Measurements from ENCODE around the gene UBA1. TPM values are rescaled to one million over a fixed set of nuclear protein-coding genes. Genes with fewer than 3 reads are reported as not detected.

UBA1 gene
- total RNA-seq, 1 experiment from 2014 or later = 477 TPM

GRCh38 chrX:47162927-47163583, 30.6 kb upstream of the UBA1 start:
- no peak for DNase-seq
- no peaks in the 10 kb centered on the region for H3K36me3 ChIP-seq (replicated peaks; ENCODE audit: control insufficient read depth, insufficient read depth, low read length)
- H3K4me3 ChIP-seq (ENCODE audit: insufficient read depth, low read depth, low read length) = no peak overlapping the region
- H3K27me3 ChIP-seq (ENCODE audit: control insufficient read depth, insufficient read depth, low read length) = no peaks in the 10 kb centered on the region

GRCh38 chrX:47164420-47164819, 29.2 kb upstream of the UBA1 start:
- Histone ChIP-seq H3K4me3 (ENCODE audit: insufficient read depth, low read depth, low read length) (no peak overlapping the region), H3K27me3 (ENCODE audit: control insufficient read depth, insufficient read depth, low read length) (no peaks in the 10 kb centered on the region), H3K36me3 (replicated peaks; ENCODE audit: control insufficient read depth, insufficient read depth, low read length) (peaks cover 1% of the 10 kb centered on the region)
- DNase-seq = no peak

- H3K27me3 ChIP-seq (ENCODE audit: control insufficient read depth, insufficient read depth, low read length) = no peaks in the 10 kb centered on the region
- peaks cover 1% of the 10 kb centered on the region for H3K36me3 ChIP-seq (replicated peaks; ENCODE audit: control insufficient read depth, insufficient read depth, low read length)
- DNase-seq = no peak
- H3K4me3 ChIP-seq (ENCODE audit: insufficient read depth, low read depth, low read length) = no peak overlapping the region
These were observed 27.5 kb upstream of the UBA1 start for GRCh38 chrX:47166126-47166525.

GRCh38 chrX:47168495-47169073, 25.0 kb upstream of the UBA1 start:
- Histone ChIP-seq H3K27me3 (ENCODE audit: control insufficient read depth, insufficient read depth, low read length) (no peaks in the 10 kb centered on the region), H3K36me3 (replicated peaks; ENCODE audit: control insufficient read depth, insufficient read depth, low read length) (peaks cover 4% of the 10 kb centered on the region), H3K4me3 (ENCODE audit: insufficient read depth, low read depth, low read length) (no peak overlapping the region)
- peak; percentile 16 for DNase-seq

GRCh38 chrX:47169273-47169672, 24.4 kb upstream of the UBA1 start:
- peaks cover 4% of the 10 kb centered on the region for H3K36me3 ChIP-seq (replicated peaks; ENCODE audit: control insufficient read depth, insufficient read depth, low read length)
- no peak overlapping the region for H3K4me3 ChIP-seq (ENCODE audit: insufficient read depth, low read depth, low read length)
- DNase-seq = peak; percentile 24
- no peaks in the 10 kb centered on the region for H3K27me3 ChIP-seq (ENCODE audit: control insufficient read depth, insufficient read depth, low read length)

GRCh38 chrX:47169726-47170515, 23.7 kb upstream of the UBA1 start:
- Histone ChIP-seq H3K27me3 (ENCODE audit: control insufficient read depth, insufficient read depth, low read length) (no peaks in the 10 kb centered on the region), H3K36me3 (replicated peaks; ENCODE audit: control insufficient read depth, insufficient read depth, low read length) (peaks cover 5% of the 10 kb centered on the region), H3K4me3 (ENCODE audit: insufficient read depth, low read depth, low read length) (no peak overlapping the region)
- peak; percentile 37 for DNase-seq

GRCh38 chrX:47170861-47171692, 22.6 kb upstream of the UBA1 start:
- peak; percentile 38 for DNase-seq
- H3K36me3 ChIP-seq (replicated peaks; ENCODE audit: control insufficient read depth, insufficient read depth, low read length) = peaks cover 5% of the 10 kb centered on the region

GRCh38 chrX:47171996-47172395, 21.6 kb upstream of the UBA1 start:
- no peak for DNase-seq
- H3K36me3 ChIP-seq (replicated peaks; ENCODE audit: control insufficient read depth, insufficient read depth, low read length) = peaks cover 8% of the 10 kb centered on the region
- peaks cover 11% of the 10 kb centered on the region; the same call in 1 of the 2 replicates for H3K27me3 ChIP-seq (ENCODE audit: control insufficient read depth, insufficient read depth, low read length)
- H3K4me3 ChIP-seq (ENCODE audit: insufficient read depth, low read depth, low read length) = no peak overlapping the region

More at GRCh38 chrX:47170861-47171692, 22.6 kb upstream of the UBA1 start:
- Histone ChIP-seq H3K4me3 (ENCODE audit: insufficient read depth, low read depth, low read length) (no peak overlapping the region), H3K27me3 (ENCODE audit: control insufficient read depth, insufficient read depth, low read length) (peaks cover 6% of the 10 kb centered on the region; the same call in 1 of the 2 replicates)

- Histone ChIP-seq H3K27me3 (ENCODE audit: control insufficient read depth, insufficient read depth, low read length) (peaks cover 11% of the 10 kb centered on the region; the same call in 1 of the 2 replicates), H3K36me3 (replicated peaks; ENCODE audit: control insufficient read depth, insufficient read depth, low read length) (peaks cover 10% of the 10 kb centered on the region), H3K4me3 (ENCODE audit: insufficient read depth, low read depth, low read length) (no peak overlapping the region)
- DNase-seq = peak; percentile 23
These were observed 21.1 kb upstream of the UBA1 start for GRCh38 chrX:47172549-47172948.

- DNase-seq = peak; percentile 24
- Histone ChIP-seq H3K36me3 (replicated peaks; ENCODE audit: control insufficient read depth, insufficient read depth, low read length) (peaks cover 10% of the 10 kb centered on the region), H3K4me3 (ENCODE audit: insufficient read depth, low read depth, low read length) (no peak overlapping the region), H3K27me3 (ENCODE audit: control insufficient read depth, insufficient read depth, low read length) (peaks cover 11% of the 10 kb centered on the region; the same call in 1 of the 2 replicates)
These were observed 20.4 kb upstream of the UBA1 start for GRCh38 chrX:47172971-47173792.

- Histone ChIP-seq H3K4me3 (ENCODE audit: insufficient read depth, low read depth, low read length) (no peak overlapping the region), H3K36me3 (replicated peaks; ENCODE audit: control insufficient read depth, insufficient read depth, low read length) (peaks cover 12% of the 10 kb centered on the region), H3K27me3 (ENCODE audit: control insufficient read depth, insufficient read depth, low read length) (peaks cover 11% of the 10 kb centered on the region; the same call in 1 of the 2 replicates)
- peak; percentile 45 for DNase-seq
These were observed 19.3 kb upstream of the UBA1 start for GRCh38 chrX:47174376-47174775.

- Histone ChIP-seq H3K36me3 (replicated peaks; ENCODE audit: control insufficient read depth, insufficient read depth, low read length) (peaks cover 12% of the 10 kb centered on the region), H3K27me3 (ENCODE audit: control insufficient read depth, insufficient read depth, low read length) (peaks cover 11% of the 10 kb centered on the region; the same call in 1 of the 2 replicates), H3K4me3 (ENCODE audit: insufficient read depth, low read depth, low read length) (no peak overlapping the region)
- peak; percentile 47 for DNase-seq
These were observed 18.6 kb upstream of the UBA1 start for GRCh38 chrX:47174846-47175587.

- H3K36me3 ChIP-seq (replicated peaks; ENCODE audit: control insufficient read depth, insufficient read depth, low read length) = peaks cover 14% of the 10 kb centered on the region
- peaks cover 11% of the 10 kb centered on the region; the same call in 1 of the 2 replicates for H3K27me3 ChIP-seq (ENCODE audit: control insufficient read depth, insufficient read depth, low read length)
- peak; percentile 45 for DNase-seq
- H3K4me3 ChIP-seq (ENCODE audit: insufficient read depth, low read depth, low read length) = peak overlapping the region; percentile 5; the same call in 1 of the 2 replicates
These were observed 18.0 kb upstream of the UBA1 start for GRCh38 chrX:47175588-47175980.

All from H7 (cell line).